HEK293T (cell line): ENCODE measurements around the gene TSPO2.

Source experiments
- BHLHE40 ChIP-seq: fragments of 450-650 bp; IDR thresholded peaks from 2 replicates; pipeline ENCODE4 v1.6.1; 2016; ENCODE audit warnings: mild to moderate bottlenecking, moderate library complexity, borderline replicate concordance
- FOXA1 ChIP-seq: fragments of 450-650 bp; IDR thresholded peaks from 2 replicates; pipeline ENCODE4 v1.6.1; 2016; ENCODE audit warnings: mild to moderate bottlenecking
- FOXK2 ChIP-seq: fragments of 450-650 bp; IDR thresholded peaks from 2 replicates; pipeline ENCODE4 v1.6.1; 2016; ENCODE audit warnings: mild to moderate bottlenecking
- FOXM1 ChIP-seq: fragments of 450-650 bp; IDR thresholded peaks from 2 replicates; pipeline ENCODE4 v1.6.1; 2017; ENCODE audit warnings: mild to moderate bottlenecking, borderline replicate concordance
- HDGF ChIP-seq: fragments of 450-650 bp; IDR thresholded peaks from 2 replicates; pipeline ENCODE4 v1.6.1; 2017; ENCODE audit warnings: antibody characterized with exemption, borderline replicate concordance
- L3MBTL2 ChIP-seq: fragments of 450-650 bp; conservative IDR thresholded peaks from 2 replicates; pipeline ENCODE4 v1.6.1; 2016; ENCODE audit warnings: mild to moderate bottlenecking
- LEF1 ChIP-seq: fragments of 450-650 bp; IDR thresholded peaks from 2 replicates; pipeline ENCODE4 v1.6.1; 2017; ENCODE audit warnings: mild to moderate bottlenecking, borderline replicate concordance
- NFRKB ChIP-seq: fragments of 450-650 bp; IDR thresholded peaks from 2 replicates; pipeline ENCODE4 v1.6.1; 2016; ENCODE audit warnings: mild to moderate bottlenecking, moderate library complexity
- SP1 ChIP-seq: fragments of 450-650 bp; IDR thresholded peaks from 2 replicates; pipeline ENCODE4 v1.6.1; 2017
- SUZ12 ChIP-seq: fragments of 450-650 bp; IDR thresholded peaks from 2 replicates; pipeline ENCODE4 v1.6.1; 2016; ENCODE audit warnings: mild to moderate bottlenecking
- TARDBP ChIP-seq: fragments of 450-650 bp; IDR thresholded peaks from 2 replicates; pipeline ENCODE4 v1.6.1; 2016
- TF ChIP-seq, protein P1 (sequence below): fragments of 450-650 bp; IDR thresholded peaks from 2 replicates; pipeline ENCODE4 v1.6.1; 2016

GRCh38 chr6:41053041-41053440, 10.8 kb downstream of the TSPO2 start, which contains the start of gene APOBEC2:
- TF ChIP-seq FOXA1 = no peak
- TF ChIP-seq BHLHE40 = no peak
- no peak for TF ChIP-seq FOXM1
- no peak for TF ChIP-seq TARDBP
- no peak for TF ChIP-seq HDGF
- no peak for TF ChIP-seq FOXK2
- no peak for TF ChIP-seq LEF1
- no peak for TF ChIP-seq NFRKB
- TF ChIP-seq SP1 = no peak
- TF ChIP-seq, protein P1, sequence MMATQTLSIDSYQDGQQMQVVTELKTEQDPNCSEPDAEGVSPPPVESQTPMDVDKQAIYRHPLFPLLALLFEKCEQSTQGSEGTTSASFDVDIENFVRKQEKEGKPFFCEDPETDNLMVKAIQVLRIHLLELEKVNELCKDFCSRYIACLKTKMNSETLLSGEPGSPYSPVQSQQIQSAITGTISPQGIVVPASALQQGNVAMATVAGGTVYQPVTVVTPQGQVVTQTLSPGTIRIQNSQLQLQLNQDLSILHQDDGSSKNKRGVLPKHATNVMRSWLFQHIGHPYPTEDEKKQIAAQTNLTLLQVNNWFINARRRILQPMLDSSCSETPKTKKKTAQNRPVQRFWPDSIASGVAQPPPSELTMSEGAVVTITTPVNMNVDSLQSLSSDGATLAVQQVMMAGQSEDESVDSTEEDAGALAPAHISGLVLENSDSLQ = no peak
- TF ChIP-seq L3MBTL2 = no peak
- TF ChIP-seq SUZ12 = no peak
